Endothelial cell of umbilical vein (primary cell): ENCODE data around the gene COPB1.

Experiments
- CTCF ChIP-seq, 2 donors: IDR thresholded peaks; 1 replicate in 1 of 2; 2 replicates in 1 of 2; pipeline ENCODE4 v1.5.1; 2011; ENCODE audit warnings: low read length in 2 of 2, mild to moderate bottlenecking in 2 of 2, moderate library complexity in 2 of 2, control low read depth in 1 of 2, inconsistent platforms in 1 of 2, low read depth in 1 of 2; ENCODE audit not compliant: insufficient read depth in 1 of 2; ENCODE audit errors: extremely low read depth in 1 of 2
- POLR2AphosphoS5 ChIP-seq: IDR thresholded peaks from 2 replicates; pipeline ENCODE4 v1.6.1; 2012; ENCODE audit warnings: low read depth, mild to moderate bottlenecking, control low read depth, low read length, moderate library complexity; ENCODE audit not compliant: insufficient read depth

DNA sequence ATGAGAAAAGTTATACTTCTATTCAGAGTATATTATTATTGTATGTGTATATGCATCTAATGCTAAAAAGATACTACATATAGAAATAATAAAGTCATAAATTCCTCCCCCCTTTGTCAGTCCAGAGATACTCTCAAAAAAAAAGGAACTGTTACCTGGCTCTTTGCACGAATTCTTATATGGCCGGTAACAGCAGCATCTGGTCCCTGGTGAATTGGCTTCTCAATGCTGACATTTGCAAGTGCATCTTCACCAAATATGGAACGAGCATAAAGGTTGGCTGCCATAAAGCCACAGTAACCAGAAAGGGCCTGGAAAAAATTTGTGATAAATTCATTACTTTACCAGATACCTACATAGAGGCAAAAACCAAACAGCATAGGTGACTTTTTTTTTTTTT, 41.2 kb downstream of the COPB1 start:
- TF ChIP-seq CTCF (IDR thresholded peaks at IDR 0.05; ENCODE audit: extremely low read depth in 1 of 2, insufficient read depth in 1 of 2, low read depth in 1 of 2, low read length in 2 of 2): no peak
- TF ChIP-seq POLR2AphosphoS5: no peak
